DMS53 (cell line): ENCODE results near the gene SMCO3.

ENCODE experiments used
- DNase-seq: peaks from one replicate; lab custom pipeline; 2025; lab: John Stamatoyannopoulos, UW

SMCO3 gene

DNA sequence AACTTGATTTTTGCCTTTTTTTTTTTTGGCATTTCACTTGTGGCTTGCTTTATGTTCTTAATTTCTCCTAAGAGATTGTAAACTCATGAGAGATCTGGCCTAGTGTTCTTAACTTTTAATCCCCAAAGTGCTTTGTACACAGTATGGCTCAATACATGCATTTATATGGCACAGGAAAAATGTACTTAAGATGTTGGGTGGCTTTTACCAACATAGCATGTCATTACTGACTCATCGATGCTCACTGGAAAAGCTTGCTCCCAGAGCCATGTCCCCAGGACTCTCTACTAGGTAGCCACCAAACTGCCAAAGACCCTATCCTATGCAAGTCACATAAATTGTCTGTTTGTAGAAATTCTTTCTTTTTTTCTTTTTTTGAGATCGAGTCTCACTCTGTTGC, 13.1 kb upstream of the SMCO3 start:
- peak; percentile 40 for DNase-seq

DNA sequence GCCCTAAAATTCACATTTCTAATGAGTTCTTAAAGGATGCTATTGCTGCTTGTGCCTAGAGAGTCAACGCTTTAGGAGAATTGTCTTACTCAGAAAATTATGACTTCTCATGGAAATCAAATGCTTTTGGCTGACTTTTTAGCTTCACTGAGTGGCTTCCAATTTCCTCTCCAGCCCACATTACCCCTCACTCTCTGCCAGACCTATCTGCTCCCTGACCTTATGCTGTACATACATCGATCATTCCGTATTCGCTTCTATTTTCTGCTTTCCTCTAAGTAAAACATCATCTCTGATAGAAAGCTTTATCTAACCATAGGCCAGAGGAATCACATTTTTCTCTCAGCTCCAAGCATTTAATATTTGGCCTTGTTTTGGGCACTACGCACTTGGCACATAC, 12.5 kb upstream of the SMCO3 start:
- DNase-seq: no peak

DNA sequence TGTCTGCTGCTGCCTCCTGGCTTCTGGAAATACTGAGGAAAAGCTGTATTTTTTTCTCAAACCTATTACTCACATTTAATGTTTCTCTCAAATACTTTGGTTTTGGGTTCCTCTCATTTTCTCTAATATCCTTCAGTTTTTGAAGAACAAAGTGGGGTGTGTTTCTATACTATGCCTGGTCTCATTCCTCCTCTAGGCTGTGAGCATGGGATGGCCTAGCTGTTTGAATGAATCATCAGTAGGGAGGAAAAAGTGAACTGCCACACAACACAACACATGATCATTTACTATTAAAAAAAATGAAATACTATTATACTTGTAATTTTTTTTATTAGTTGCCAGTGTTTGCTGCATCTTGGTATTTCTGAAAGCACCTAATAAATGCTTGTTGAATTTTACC, 11.3 kb upstream of the SMCO3 start:
- DNase-seq: no peak

DNA sequence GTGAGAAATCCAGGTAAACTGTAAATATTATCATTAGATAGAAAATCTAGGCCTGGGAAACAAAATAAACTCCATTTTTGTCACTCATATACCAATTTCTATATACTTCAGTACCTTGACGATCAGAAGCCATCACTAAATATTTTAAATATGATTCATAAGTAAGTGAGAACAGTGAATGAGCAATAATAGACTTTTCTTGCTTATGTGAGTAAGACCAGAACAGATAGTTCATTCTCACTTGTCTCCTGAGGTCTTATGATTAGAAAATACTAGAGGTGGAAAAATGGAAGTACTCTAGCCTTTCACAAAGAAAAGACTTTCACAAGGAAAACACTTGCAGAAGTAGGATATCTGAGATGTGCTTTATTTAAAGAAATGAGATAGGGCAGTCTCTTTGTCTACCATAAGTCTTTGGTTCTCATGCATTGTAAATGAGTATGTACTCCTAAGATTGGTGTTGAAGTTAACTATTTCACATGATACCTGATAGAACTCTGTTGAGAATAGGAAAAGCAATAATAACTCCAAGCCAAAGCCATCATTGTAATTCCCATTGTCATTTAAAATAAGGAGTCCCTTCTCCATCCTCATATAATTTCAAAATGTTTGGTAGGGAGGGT, 10.1 kb upstream of the SMCO3 start:
- no peak for DNase-seq

DNA sequence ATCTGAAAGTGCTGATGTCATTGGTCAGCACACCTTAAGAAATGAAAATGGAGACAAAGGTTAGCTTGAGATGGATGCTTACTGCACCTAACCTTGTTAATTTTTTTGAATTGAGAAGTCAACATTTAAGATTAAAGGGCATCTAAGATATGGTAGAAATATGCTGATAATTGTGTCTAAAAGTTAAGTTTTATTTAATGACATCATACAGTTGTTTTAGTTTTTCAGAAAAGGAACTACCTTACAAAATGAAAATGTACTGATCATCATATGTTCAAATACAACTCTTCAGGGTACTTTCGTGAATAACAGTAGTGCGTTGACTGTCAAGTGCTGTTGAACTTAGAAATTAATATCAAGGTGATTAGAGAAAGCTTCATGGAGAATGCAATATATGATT, 2.5 kb downstream of the SMCO3 start:
- DNase-seq: no peak

DNA sequence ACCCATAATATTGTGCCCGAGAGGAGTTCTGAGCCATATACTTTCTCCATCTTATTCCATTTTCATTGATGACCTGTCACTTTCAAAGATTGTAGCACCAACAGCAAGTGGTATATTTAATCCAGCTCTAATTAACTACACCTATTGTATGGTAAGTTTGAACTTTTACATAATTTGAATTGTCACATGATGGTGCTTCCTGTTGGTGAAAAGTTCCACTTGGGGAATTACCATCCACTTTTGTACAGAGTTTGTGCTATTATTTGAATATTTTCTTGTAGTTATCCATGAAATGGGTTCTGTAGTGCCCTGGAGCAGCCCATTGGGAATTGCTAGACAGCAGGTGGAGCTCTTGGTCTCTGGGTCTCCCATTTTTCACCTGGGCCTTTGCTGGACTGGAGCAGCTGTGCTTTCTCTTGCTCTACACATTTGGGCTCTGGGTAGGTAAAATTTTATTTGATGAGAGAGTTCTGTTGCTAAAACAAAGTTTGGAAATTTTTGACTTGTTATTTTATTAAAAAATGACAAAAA, 3.0 kb downstream of the SMCO3 start:
- peak; percentile 84 for DNase-seq

DNA sequence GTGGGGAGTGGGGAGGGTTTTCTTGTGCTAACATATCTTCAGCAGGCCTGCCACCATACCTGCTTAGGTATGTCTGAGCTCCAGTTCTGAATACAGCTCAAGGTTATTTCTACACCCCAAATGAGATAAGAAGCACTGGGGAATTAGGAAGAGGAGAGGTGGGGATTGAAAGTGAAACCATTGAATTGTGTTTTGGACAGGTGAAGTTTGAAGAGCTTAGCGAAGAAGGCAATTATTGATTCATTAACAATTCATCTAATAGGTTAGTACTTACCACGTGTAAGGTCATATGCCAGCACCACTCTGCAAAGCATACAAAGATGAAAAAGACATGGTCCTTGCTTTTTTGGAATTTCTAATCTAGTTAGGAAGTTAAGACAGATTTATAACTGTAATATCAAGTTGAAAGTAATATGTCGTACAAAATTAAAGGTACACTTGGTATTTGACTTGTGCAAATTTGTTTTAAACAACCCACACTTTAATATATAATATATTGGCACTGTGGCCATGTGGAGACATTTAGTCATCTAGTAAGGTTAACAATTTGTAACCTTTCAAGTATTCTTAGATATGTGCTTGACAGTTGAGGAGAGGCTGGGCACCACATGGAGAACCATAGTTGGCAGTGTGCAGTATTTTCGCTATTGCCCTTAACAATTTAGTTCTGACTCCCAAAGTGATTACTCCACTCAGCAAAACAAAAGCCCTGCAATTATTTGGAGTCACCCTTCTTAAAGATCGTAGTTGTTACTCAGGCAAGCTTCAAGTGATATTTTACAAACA, 3.6 kb downstream of the SMCO3 start:
- DNase-seq: no peak

DNA sequence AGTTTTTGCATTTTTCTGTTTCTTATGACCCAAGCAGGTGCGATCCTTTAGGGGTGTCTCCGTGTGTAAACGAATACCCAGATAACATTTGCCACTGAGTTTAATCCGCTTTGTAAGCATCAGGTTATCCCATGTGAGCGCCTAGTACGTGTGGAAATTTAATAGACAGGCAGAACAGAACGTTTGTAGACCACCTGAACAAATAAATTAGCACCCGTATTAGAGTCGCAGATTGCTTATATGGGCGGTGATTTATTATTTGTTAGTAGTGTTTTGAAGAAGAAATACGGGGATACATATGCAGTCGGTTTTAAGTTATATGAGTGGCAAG, 10.2 kb downstream of the SMCO3 start:
- no peak for DNase-seq

DNA sequence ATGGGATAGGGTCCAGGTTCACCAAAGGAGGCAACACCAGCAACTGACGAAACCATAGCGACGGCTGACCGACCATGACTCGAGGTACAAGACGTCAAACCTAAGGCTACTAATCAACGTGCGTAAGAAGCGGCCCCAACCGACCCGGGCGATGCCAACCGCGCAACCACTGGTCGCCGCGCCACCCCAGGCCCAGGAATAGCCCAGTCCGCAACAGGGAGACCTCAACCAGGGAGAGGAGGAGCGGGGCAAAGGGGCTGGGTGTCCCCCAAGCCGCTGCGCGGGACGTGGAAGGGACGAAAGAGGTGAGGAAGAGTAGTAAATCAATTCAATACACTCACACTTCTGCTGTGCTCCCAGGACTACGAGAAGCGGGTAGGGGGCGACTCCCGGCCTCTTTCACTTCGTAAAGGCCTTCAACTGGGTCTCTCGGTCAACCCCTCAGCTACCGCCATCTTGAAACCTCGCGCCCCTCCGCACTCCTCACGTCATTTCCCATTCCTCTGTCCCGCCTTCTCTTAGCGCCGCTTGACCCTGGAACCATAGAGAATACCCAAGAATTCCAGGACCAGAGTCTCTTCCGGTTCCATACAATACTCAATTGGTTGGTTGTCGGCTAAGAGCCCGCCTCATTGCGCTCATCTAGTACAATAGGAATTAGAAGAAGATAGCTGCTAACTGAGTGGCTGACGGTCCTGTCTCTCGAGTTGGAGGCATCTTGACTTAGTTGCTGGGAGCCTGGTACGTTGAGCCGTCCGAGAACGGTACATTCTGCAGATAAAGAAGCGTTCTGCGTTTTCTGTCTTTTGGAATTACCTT, 10.8 kb downstream of the SMCO3 start, which contains the start of the genes C12orf60 and WBP11:
C12orf60 (plus strand) TSS at position 660 of the 819 bp plus-strand sequence. CDS start 19,266 bp downstream, outside the sequence.
WBP11 (minus strand) TSS at position 468 of the 819 bp plus-strand sequence. CDS start 2,095 bp downstream, outside the sequence.
- DNase-seq: peak; percentile 100

DNA sequence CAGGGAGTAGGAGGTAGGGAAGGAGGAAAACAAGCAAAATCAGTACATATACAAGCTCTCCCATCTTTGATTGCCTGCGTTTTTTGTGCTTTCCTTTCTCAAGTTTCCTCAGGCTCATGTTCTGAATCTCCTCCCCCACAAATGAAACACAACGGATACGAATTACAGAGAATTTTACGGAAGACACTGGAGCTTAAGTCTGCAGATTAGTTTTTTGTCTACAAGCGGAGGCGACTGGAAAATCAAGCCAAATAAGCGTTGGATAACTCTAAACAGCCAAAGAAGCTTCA, 11.3 kb downstream of the SMCO3 start:
- no peak for DNase-seq

DNA sequence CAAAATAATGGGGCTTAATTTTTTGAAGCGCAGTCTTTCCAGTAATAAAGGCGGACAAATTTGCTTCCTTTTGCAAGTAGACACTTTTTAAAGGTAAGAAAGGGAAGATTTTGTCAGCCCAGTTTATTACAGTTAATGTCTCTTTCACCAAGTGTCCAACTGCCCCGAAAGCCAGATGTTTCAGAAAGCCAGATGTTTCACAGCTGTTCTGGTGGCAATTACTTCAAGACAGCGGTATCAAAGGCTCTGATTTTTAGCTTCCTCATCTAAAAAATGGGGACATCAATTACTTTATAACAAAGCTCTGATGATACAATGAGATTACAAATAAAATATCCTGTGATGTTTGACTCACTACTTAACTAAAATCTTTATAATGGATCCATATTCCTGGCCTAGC, 11.7 kb downstream of the SMCO3 start:
- no peak for DNase-seq

DNA sequence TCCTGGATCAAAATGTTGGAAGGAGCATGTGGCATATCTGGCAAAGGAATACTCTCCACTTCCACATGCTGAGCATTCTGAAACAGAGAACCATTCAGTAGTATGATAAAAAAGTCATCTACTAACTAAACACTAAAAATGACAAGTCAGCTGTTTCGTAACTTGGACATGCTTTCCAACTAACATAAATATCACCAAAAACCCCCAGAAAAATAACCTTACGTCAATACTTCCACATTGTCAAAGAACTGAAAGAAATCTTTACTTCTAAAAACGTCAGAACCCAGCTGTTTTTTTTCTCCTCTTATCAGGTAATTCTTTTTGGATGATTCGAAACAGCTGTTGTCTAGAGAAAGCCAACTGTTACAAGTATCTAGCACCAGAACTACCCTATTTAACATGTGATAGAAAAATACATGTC, 18.9 kb downstream of the SMCO3 start:
- no peak for DNase-seq

DNA sequence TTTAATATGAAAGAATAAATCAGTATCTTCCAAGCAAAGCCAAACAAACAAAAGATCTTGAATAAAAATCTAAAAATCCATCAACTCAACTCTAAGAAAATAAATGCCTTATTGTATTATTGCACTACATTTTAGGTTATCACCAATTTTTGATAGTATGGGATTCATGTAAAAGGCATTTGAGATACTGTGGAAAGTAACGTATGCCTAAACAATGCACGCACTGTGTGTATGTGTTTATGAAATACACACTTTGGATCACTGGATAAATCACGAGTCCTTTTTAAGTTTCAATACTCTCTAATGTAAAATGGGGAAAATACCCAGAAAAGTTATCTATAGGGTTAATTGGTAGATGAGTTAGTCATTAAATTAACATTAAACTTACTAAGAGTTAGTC, 28.4 kb downstream of the SMCO3 start:
- DNase-seq: no peak

DNA sequence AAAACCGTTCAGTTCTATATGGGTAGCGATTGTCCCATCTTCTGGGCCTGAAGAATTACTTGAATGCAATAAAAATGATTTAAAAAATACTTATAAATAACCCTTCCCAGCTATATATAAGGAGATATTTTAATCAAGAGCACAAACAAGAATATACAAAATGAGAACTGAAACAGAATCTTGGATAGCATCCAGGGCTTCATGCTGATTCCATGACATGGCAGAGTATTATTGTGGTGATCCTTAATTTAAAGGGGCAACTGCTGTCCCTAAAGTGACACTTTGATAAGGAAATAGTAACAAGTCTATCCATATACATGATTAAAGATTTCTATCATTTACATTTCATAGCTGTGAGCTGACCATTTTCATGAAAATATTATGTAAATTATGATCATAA, 29.5 kb downstream of the SMCO3 start:
- no peak for DNase-seq

DNA sequence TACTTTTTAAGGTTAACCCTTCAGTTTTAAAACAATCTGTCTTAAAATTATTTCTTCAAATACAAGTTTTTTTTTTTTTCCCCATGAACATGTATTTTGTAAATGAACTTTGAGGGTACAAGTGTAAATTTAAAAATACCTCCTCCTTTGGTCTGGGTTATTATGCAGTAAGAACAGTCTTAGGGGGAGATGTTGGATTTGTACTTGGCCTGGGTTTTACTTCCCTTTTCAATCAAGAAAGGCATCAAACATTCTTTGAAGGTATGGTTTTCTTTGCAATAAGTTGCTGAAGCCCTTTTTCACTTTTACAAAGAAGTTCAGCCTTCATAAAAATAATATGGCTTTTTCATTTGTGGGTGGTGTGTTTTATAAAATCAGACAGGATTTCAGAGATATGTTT, 31.2 kb downstream of the SMCO3 start:
- DNase-seq: no peak

DNA sequence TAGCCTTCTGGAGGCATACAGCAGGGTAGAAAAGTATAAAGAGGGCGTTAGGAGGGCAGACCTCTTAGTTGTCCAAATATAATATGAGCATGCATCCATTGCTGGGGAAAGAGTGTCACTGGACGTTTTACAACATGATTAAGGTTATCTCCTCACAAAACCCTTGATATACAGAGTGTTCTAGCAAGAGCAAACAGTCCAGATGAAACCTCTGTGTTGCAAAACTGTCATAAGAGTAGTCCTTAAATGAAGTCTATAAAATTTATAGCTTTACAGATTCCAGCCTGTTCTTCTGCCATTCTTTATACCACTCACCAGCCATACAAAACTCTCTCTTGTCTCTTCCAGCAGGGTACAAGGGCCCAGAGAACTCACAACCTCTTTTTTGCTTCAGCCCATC, 32.4 kb downstream of the SMCO3 start:
- no peak for DNase-seq

DNA sequence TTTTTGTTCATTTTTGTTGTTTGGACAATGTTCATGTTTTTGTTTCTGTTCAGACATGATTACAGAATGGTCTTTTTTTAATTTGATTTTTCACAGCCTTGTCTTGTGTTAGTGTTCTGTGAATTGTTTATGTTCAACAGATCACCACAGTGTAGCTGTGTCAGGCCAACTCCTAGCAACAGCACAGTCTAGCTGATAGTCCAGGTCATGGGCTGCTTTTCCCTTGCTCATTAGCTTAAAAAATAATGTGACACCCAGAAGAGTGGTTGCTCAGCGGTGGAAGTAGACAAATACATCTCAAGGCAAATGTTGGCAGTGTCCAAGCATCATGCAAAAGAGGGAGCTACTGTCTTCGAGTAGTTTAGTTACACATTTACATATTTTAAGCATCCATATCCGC, 33.1 kb downstream of the SMCO3 start:
- no peak for DNase-seq

DNA sequence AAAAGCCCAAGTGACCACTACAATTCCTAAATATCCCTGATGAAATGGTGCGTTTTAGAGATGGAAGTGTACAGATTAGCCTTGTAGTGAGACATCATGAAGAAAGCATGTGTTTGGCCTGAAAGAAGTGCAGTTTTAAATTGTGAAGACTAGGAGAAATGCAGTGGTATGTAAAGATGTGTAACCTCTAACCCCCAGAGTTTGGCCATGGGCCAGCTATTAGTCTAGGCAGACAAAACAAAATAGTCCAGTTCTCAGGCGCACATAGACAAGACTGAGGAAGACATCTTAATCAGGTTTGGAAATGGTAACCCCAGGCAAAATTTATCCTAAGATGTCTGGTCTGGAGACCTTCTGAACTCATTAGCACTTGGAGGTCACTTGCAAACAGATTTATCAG, 34.1 kb downstream of the SMCO3 start:
- DNase-seq: peak; percentile 26

DNA sequence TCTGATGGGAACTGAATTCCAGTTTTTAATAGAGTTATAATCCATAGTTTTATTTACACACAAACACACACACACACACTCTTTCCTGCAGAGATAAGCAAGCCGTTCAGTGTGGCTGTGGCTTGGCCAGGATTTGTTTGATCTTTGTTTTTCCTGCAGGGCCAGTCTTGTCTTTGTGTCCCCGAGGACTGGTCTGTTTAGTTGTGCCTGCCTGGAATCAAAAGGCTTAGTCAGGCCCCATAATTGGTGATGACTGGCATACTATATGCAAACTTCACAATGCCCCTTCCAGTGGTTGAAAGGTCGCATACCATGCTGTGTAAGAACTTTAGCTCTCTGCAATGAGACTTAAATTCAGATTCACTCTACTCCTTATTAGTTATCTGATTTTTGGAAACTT, 36.7 kb downstream of the SMCO3 start:
- peak; percentile 85 for DNase-seq

DNA sequence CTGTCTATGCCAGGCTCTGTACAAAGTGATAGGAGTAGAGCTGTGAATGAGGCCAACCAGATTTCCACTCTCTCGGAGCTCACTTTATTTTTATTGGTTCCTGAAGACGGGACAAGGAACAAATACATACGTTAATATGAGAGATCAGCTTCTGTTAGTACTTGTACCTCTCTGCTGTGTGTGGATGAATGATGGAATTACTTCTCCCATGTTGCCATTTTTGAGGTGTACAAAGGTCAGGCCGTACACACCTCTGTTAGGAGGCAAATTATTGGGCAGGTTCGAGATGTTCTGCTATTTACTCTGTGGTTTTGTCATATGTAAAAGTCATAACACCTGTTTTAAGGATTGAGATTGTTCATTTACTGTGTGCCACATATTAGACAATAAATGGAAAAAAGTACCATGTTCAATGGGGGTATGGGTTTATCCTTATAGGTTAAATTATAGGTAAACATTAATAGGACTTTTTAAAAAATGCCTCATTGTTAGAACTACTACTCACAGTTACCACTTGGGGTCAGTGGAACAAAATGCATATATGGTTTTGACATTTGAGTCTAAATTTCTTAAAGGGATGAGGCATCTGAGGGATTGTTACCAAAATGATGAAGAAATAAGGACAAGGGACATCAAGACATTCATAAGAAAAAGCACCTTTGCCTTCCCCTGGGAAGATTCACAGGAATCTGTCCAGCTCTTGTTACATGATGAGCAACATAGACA, 37.6 kb downstream of the SMCO3 start:
- peak; percentile 56 for DNase-seq

DNA sequence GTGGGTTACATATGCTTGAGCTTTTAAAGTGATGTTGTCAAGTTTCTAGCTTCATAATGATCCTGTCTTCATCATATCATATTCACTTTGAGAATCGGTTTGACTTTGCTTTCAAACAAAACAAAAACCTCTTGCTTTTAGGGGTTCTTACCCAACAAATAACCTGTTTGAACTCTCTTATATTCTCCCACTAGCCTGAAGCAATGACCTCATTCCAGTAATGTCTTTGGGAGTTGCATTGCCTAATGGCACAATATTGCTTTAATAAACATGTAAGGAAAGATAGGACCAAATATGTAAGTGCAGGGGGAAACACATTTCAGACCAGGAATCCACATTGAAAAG, 38.4 kb downstream of the SMCO3 start:
- peak; percentile 42 for DNase-seq

DNA sequence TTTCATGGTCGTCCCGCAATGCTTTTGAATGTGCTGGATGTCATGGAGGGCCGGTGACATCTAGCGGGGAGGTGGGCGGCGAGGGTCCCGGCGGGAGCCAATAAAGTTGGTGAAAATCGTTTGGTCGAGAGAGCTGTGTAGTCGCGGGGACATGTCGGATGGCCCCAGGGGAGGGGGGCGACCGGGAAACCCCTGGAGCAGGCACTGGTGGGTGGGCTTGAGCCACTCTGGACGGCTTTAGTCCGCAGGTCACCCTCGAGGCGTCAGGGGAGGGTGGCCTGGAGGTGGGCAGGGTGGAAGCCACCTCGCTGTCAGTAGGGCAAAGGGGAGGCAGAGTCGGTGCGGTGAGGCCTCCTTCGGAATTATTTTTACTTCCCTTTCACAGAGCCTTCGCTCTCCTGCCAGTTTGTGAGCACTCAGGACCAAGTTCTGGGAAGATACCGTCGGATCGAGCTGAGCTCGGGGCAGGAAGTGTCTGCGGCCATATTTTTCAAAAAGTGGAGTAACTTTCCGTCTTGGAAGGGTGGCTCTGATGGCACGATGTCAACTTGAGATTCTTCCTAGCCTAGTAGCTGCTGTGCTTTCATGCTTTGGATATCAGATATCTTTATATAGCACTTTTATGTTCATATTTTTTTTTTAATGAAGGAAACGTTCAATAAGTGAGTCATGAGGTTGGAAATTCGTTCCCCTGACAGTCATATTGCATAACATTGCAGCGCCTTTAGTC, 38.9 kb downstream of the SMCO3 start:
- peak; percentile 63 for DNase-seq
